ENCODE data around the gene ZBTB11.
"Not testable (repeated sequence)": the region's sequence is repeated elsewhere in the genome, so short reads cannot be mapped to it uniquely, and the experiment has no call there.

Gene ZBTB11, protein sequence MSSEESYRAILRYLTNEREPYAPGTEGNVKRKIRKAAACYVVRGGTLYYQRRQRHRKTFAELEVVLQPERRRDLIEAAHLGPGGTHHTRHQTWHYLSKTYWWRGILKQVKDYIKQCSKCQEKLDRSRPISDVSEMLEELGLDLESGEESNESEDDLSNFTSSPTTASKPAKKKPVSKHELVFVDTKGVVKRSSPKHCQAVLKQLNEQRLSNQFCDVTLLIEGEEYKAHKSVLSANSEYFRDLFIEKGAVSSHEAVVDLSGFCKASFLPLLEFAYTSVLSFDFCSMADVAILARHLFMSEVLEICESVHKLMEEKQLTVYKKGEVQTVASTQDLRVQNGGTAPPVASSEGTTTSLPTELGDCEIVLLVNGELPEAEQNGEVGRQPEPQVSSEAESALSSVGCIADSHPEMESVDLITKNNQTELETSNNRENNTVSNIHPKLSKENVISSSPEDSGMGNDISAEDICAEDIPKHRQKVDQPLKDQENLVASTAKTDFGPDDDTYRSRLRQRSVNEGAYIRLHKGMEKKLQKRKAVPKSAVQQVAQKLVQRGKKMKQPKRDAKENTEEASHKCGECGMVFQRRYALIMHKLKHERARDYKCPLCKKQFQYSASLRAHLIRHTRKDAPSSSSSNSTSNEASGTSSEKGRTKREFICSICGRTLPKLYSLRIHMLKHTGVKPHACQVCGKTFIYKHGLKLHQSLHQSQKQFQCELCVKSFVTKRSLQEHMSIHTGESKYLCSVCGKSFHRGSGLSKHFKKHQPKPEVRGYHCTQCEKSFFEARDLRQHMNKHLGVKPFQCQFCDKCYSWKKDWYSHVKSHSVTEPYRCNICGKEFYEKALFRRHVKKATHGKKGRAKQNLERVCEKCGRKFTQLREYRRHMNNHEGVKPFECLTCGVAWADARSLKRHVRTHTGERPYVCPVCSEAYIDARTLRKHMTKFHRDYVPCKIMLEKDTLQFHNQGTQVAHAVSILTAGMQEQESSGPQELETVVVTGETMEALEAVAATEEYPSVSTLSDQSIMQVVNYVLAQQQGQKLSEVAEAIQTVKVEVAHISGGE

DNA sequence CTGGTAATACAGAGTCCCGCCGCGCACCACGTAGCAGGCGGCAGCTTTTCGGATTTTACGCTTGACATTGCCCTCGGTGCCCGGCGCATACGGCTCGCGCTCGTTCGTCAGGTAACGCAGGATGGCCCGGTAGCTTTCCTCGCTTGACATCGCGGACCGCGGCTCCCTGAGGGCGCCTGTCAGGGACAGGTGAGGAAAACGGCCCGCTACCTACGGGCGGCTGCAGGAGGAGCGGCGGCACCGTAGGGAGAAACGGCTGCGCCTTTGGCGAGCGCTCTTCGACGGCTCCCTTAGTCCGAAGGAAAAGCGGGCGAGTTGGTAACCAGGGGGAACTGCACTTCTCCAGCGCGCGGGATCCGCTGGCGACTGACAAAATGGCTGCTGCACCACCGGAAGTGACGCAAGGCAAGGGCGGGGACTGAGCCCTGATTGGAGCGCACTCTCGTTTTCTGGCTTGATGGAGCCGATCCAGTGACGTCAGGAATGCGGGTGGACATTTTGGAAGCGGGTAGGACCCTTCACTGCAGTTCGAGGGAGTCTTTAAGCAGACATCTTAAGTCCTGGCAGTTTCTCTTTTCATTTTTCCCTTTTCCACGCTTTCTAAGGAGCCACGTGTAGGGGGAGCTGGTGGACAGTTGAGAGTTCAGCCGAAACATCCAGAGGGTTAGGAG lies at the start of gene ZBTB11:
Gene ZBTB11, minus strand, starts transcription at position 368 of the 671 bp plus-strand sequence. Its CDS starts 218 bp downstream, at position 150.
- Mint-ChIP-seq H3K36me3 (ENCODE audit: low read depth) (peaks cover 32% of the 10 kb centered on the region), H3K27ac (peak within 1 kb of the TSS; percentile 95), H3K4me3 (peak within 1 kb of the TSS; percentile 94), H3K27me3 (ENCODE audit: low read depth) (no peaks in the 10 kb centered on the region), H3K9me3 (no peaks in the 10 kb centered on the region), H3K4me1 (ENCODE audit: low read depth) (peaks cover 41% of the 10 kb centered on the region)

DNA sequence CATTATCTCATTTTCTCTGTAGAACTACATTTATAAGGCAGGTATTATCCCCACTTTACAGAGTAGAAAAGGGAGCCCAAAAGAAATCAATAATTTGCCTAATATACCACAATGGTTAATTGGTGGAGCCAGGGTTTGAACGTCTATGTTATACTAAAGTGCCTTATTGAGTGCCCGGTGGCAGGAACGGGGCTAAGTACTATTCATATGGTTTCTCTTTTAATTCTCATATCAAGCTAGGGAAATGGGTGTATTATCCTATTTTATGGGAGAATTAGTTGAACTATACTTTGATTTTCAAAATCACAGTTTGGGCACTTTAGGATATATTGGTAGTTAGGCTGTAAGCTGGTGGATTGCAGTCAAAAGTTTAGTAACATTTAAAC lies 49.0 kb upstream of the ZBTB11 start:
- Mint-ChIP-seq H3K4me1 (ENCODE audit: low read depth) (peaks cover 36% of the 10 kb centered on the region), H3K27me3 (ENCODE audit: low read depth) (no peaks in the 10 kb centered on the region), H3K9me3 (no peaks in the 10 kb centered on the region), H3K4me3 (peak overlapping the region; percentile 94), H3K36me3 (ENCODE audit: low read depth) (peaks cover 18% of the 10 kb centered on the region), H3K27ac (peak overlapping the region; percentile 93)

DNA sequence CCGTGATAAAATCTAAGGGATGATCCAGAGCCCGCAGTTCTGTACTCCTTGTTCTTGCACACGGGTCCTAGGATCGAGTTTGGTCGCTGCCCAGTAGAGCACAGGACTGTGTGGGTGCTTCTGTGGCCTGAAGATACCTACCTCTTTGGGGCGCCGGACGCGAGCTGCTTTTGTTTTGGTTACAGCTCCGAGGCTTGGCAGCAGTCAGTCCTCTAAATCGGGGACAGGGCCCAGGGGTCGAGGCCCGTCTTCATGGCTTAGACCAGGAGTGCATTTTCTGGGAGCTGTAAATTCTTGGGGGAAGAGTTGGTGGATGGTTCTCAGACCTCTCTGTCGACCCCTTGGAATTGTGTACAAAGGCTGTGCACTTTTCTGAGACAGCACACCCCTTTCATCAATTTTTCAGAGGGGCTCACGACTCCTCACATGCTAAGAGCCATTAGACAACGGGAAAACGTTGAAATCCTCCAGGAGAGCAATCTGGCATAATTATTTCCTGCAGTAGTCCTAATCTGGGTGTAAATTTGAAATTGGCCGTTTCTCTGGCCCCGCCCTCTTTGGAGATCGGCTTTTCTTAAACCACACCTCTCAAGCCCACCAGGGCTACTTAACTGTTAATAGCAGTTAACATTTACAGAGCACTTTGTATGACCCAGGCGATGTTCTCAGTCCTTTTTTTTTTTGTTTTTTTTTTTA lies 48.4 kb upstream of the ZBTB11 start:
- Mint-ChIP-seq H3K4me1 (ENCODE audit: low read depth) (peaks cover 39% of the 10 kb centered on the region), H3K4me3 (peak overlapping the region; percentile 94), H3K27me3 (ENCODE audit: low read depth) (no peaks in the 10 kb centered on the region), H3K27ac (peak overlapping the region; percentile 93), H3K9me3 (no peaks in the 10 kb centered on the region), H3K36me3 (ENCODE audit: low read depth) (peaks cover 15% of the 10 kb centered on the region)

DNA sequence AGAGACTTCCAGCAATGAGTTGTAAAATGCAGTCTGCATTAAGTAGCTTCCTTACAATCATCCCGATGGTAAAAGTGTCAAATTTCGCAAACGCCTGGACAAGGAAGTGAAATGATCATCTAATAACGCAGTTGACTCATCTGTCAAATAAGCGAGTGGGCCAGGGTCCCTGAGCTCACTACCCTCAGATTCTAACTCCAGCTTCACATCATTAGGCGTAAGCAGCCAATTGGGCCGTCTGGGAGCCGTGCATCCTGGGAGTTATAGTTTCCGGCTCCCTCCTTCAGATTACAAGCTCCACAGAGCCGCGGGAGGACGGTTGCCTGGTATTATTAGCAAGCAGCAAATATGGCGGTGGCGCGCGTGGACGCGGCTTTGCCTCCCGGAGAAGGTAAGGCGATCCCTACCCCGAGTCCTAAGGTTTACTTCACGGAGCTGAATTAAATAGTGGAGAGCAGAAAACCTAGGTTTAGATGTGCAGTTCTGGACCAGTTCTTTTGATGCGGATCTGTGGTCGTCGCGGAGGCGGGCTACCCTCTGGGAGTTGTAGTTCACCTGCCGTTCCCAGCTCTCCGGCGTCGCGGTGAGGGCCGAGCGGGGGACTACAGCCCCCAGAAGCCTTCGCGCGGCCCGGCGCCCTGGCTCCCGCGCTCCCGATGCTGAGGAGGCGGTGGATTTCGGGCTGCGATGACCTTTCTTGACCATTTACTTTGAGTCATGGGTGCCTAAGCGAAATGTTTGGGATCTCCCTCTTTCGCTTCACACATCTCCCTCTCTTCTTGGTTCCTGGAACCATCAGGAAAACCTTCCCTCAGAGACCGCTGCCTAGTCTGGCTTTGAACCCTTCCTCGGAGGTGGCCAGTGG lies 47.6 kb upstream of the ZBTB11 start, which contains the start of gene CEP97:
Gene CEP97, plus strand, starts transcription at position 286 of the 865 bp plus-strand sequence. Its CDS starts 63 bp downstream, at position 349.
- peak within 1 kb of the TSS; percentile 94 for H3K4me3 Mint-ChIP-seq
- H3K36me3 Mint-ChIP-seq (ENCODE audit: low read depth), result peaks cover 14% of the 10 kb centered on the region
- H3K27ac Mint-ChIP-seq, result peak within 1 kb of the TSS; percentile 93
- peaks cover 39% of the 10 kb centered on the region for H3K4me1 Mint-ChIP-seq (ENCODE audit: low read depth)
- H3K9me3 Mint-ChIP-seq, result no peaks in the 10 kb centered on the region
- no peaks in the 10 kb centered on the region for H3K27me3 Mint-ChIP-seq (ENCODE audit: low read depth)

DNA sequence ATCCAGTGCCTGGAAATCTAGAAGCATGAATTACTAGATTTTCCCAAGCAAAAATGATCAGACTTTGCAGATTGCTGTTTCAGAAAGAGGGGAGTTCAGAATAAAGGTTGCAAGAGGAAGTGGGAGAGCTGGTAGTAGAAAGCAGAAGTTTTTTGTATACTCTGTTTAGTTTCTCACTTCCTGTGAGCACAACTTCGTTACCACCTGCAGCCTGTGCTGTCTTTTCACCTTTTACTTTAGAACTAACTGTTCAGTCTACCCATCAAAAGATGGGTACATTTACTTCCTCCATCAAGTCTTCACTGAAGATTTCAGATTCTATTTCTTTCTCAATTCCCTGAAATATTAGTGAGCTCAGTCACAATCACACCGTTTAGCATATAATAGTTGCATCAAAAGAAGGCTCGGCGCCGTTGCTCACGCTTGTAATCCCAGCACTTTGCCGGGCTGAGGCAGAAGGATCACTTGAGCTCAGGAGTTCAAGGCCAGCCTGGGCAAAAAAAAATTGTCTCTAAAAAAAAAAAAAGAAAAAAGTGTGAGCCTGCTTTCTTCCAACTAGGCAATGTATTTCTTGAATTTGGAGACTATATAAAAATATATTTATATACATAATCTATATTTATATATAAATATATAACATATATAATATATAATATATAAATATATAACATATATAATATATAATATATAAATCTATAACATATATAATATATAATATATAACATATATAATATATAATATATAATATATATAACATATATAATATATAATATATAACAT lies 45.7 kb upstream of the ZBTB11 start:
- Mint-ChIP-seq H3K9me3 (no peaks in the 10 kb centered on the region), H3K27ac (peak overlapping the region; percentile 83), H3K36me3 (ENCODE audit: low read depth) (peaks cover 5% of the 10 kb centered on the region), H3K4me3 (peak overlapping the region; percentile 49), H3K4me1 (ENCODE audit: low read depth) (peaks cover 37% of the 10 kb centered on the region), H3K27me3 (ENCODE audit: low read depth) (no peaks in the 10 kb centered on the region)

DNA sequence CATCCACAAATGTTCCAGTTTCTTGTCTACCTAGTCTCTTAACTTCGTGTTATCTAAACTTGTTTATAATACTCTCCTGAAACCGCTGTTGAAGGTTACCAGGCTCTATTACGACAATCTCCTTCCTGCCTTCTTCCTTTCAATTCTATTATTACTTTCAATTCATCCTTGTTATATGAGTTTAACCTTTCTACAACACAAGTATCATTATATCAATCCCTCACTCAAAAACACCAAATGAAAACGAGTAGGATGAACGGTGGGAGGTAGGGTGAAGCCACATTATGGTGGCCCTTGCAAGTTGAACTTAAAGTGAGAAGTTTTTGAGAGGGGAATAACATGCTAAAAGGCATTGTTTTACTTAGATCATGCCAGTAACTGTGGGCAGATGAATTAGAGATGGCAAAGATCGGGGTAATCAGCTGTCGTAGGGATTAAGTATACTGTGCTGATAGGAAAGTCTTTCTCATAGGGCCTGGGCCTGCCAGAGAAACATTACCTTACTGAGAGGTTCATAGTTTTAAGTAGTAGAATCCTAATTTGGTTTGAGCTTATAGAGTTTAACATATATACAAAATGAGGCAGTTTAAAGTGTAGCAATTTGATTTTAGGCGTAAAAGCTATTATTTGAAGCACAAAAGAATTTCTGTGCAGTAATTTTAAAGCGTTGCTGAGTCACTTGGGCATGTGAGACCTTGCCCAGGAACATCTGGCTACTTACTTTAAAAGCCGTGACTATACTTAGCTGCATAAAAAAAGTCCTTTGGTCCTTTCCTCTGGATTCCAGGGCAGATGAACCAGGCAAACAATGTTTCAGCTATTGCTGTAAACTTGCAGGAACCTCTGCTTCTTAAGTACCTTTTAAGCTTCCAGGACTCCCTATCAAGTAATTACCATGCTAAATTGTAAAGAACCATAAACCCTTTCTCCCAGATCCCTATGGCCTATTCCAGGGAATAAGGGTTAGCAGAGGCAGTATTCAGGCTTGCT lies 44.2 kb upstream of the ZBTB11 start:
- peak overlapping the region; percentile 56 for H3K4me3 Mint-ChIP-seq
- H3K36me3 Mint-ChIP-seq (ENCODE audit: low read depth), result no peaks in the 10 kb centered on the region
- peaks cover 30% of the 10 kb centered on the region for H3K4me1 Mint-ChIP-seq (ENCODE audit: low read depth)
- no peaks in the 10 kb centered on the region for H3K27me3 Mint-ChIP-seq (ENCODE audit: low read depth)
- H3K9me3 Mint-ChIP-seq, result no peaks in the 10 kb centered on the region
- H3K27ac Mint-ChIP-seq, result peak overlapping the region; percentile 83

DNA sequence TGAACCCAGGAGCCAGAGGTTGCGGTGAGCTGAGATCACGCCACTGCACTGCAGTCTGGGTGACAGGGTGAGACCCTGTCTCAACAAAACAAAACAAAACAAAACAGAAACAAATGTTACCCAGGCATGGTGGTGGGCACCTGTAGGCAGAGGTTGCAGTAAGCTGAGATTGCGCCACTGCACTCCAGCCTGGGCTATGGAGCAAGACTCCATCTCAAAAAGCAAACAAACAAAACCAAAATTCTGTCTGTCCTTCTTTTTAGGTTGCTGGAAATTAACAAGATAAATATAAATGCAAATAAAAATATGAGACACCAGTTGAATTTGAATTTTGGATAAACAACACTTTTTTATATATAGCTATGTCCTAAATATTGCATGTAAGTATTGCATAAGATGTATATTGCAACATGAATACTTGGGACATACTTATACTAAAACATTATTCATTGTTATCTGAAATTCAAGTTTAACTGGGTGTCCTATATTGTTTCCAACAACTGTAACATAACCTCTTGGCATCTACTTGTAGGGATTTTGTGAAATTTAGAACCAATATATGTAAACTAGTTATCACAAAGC lies 42.8 kb upstream of the ZBTB11 start:
- Mint-ChIP-seq H3K4me1 (ENCODE audit: low read depth) (peaks cover 24% of the 10 kb centered on the region), H3K27me3 (ENCODE audit: low read depth) (no peaks in the 10 kb centered on the region), H3K4me3 (no peak overlapping the region), H3K27ac (no peak overlapping the region), H3K36me3 (ENCODE audit: low read depth) (no peaks in the 10 kb centered on the region), H3K9me3 (no peaks in the 10 kb centered on the region)

DNA sequence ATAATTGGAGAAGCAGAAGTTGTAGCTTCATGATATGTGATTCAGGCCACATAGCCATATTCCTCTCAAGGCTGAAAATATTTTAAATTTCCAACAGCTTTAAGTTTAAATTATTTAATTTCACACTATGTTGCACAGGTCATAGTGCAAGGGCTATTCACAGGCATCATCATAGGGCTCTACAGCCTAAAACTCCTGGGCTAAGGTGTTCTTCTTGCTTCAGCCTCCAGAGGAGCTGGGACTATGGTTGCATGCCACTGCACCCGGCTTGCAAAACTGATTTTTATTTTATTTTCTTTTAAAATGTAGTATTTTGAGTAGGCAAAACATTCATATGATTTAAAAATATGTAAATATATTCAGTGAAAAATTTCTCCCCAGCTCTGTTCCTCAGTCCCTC lies 41.5 kb upstream of the ZBTB11 start:
- Mint-ChIP-seq H3K36me3 (ENCODE audit: low read depth) (no peaks in the 10 kb centered on the region), H3K9me3 (no peaks in the 10 kb centered on the region), H3K27me3 (ENCODE audit: low read depth) (no peaks in the 10 kb centered on the region), H3K4me1 (ENCODE audit: low read depth) (peaks cover 17% of the 10 kb centered on the region), H3K4me3 (no peak overlapping the region), H3K27ac (no peak overlapping the region)

DNA sequence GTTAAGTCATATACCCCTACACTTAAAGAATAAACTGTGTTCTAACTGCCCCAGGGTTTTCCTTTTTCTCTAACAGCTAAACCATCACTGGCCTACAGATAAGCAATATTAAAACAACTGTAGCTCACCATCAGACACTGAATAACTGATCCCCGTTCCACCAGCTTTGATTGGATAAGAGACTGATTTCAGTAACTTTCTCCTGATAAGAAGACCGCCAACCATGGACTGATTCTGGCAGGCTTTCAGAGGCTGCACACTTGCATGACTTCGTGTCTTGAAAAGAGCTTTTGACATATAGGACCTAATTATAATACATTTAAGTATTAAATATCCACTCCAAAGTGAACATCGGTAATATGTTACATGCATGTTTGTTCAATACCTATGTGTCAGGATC lies 32.2 kb upstream of the ZBTB11 start:
- H3K9me3 Mint-ChIP-seq, result no peaks in the 10 kb centered on the region
- H3K27me3 Mint-ChIP-seq (ENCODE audit: low read depth), result peaks cover 4% of the 10 kb centered on the region
- no peaks in the 10 kb centered on the region for H3K36me3 Mint-ChIP-seq (ENCODE audit: low read depth)
- H3K4me1 Mint-ChIP-seq (ENCODE audit: low read depth), result no peaks in the 10 kb centered on the region
- H3K27ac Mint-ChIP-seq, result no peak overlapping the region
- H3K4me3 Mint-ChIP-seq, result no peak overlapping the region

DNA sequence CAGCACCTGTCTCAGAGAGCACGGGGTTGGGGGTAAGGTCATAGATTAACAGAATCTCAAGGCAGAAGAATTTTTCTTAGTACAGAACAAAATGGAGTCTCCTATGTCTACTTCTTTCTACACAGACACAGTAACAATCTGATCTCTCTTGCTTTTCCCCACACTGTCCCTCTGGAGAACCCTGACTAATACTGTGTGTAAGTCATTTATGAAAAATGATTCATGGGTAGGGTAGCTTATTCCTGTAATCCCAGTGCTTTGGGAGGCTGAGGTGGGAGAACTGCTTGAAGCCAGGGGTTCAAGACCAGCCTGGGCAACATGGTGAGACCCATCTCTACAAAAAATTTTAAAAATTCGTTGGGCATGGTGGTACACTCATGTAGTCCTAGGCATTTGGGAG lies 27.7 kb upstream of the ZBTB11 start:
- H3K4me3 Mint-ChIP-seq; H3K36me3 Mint-ChIP-seq (ENCODE audit: low read depth); H3K9me3 Mint-ChIP-seq; H3K4me1 Mint-ChIP-seq (ENCODE audit: low read depth); H3K27me3 Mint-ChIP-seq (ENCODE audit: low read depth); H3K27ac Mint-ChIP-seq: not testable (repeated sequence)

DNA sequence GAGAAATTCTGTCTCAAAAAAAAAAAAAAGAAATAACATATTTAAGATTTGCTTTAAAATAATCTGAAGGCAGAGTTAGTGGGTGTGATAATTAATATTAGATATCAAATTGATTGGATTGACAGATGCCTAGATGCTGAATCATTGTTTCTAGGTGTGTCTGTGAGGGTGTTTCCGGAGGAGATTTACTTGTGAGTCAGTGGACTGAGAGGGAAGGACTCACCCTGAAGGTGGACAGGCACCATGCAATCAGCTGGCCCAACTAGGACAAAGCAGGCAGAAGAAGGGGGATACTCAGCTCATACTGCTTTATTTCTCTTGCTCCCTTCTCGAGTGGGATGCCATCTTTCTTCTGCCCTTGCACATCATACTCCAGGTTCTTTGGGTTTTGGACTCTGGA lies 26.2 kb upstream of the ZBTB11 start:
- no peaks in the 10 kb centered on the region for H3K36me3 Mint-ChIP-seq (ENCODE audit: low read depth)
- no peaks in the 10 kb centered on the region for H3K27me3 Mint-ChIP-seq (ENCODE audit: low read depth)
- no peaks in the 10 kb centered on the region for H3K9me3 Mint-ChIP-seq
- no peak overlapping the region for H3K27ac Mint-ChIP-seq
- H3K4me1 Mint-ChIP-seq (ENCODE audit: low read depth), result peaks cover 2% of the 10 kb centered on the region
- no peak overlapping the region for H3K4me3 Mint-ChIP-seq

All from T-helper 1 cell treated with Interleukin-12 subunit alpha and Interleukin-12 subunit beta and Interleukin-4 antibody, amounts not matched to agents 30 μg/mL and 1 μg/mL, for 36 hours (primary cell).